Naive thymus-derived CD4-positive, alpha-beta T cell (primary cell): Measurements from ENCODE around the gene GNPAT. TPM values are rescaled to one million over a fixed set of nuclear protein-coding genes. Genes with fewer than 3 reads are reported as not detected.

Experiments used
- ATAC-seq: fragments of 150-1000 bp; cut with Tn5 transposase; 2 replicates; pipeline ENCODE4 v1.10.0; 2021; ENCODE audit warnings: mild to moderate bottlenecking, moderate library complexity
- CTCF ChIA-PET: fragments of 350-600 bp; sonication (Branson Sonifier 250); formaldehyde crosslinking; loops from one replicate; lab custom pipeline; 2021; ENCODE audit warnings: antibody characterized with exemption; lab: Charles Lee
- POLR2A ChIA-PET: fragments of 350-600 bp; sonication (Branson Sonifier 250); formaldehyde crosslinking; loops from one replicate; lab custom pipeline; 2021; ENCODE audit warnings: antibody characterized with exemption, inconsistent platforms; lab: Charles Lee
- DNase-seq, 9 donors: peaks; one replicate each; pipeline versions ENCODE4 v3.0.0 to v3.0.0-alpha.2; 2020 to 2022; ENCODE audit warnings: mixed read lengths in 1 of 9
- H3K27ac ChIP-seq: one replicate; pipeline ENCODE4 v1.7.0; 2013; ENCODE audit warnings: mild to moderate bottlenecking, low read depth, low read length, moderate library complexity
- H3K27me3 ChIP-seq, 2 donors: one replicate each; pipeline ENCODE4 v1.7.0; 2013; ENCODE audit warnings: low read length in 2 of 2, mild to moderate bottlenecking in 2 of 2, moderate library complexity in 2 of 2; ENCODE audit not compliant: control insufficient read depth in 2 of 2, insufficient read depth in 2 of 2
- H3K36me3 ChIP-seq, 3 experiments: 1 replicate in 2 of 3; 2 replicates in 1 of 3; pipeline ENCODE4 v1.7.0; 2013; ENCODE audit warnings: low read length in 3 of 3, mild to moderate bottlenecking in 3 of 3, moderate library complexity in 1 of 3; ENCODE audit not compliant: insufficient read depth in 3 of 3, control insufficient read depth in 2 of 3
- H3K4me1 ChIP-seq, 2 donors: one replicate each; pipeline ENCODE4 v1.7.0; 2013; ENCODE audit warnings: low read length in 2 of 2, mild to moderate bottlenecking in 2 of 2, moderate library complexity in 1 of 2; ENCODE audit not compliant: control insufficient read depth in 2 of 2, insufficient read depth in 2 of 2
- H3K4me3 ChIP-seq: 2 replicates; pipeline ENCODE4 v1.7.0; 2013; ENCODE audit warnings: mild to moderate bottlenecking, low read length
- H3K9me3 ChIP-seq, 3 experiments: 1 replicate in 2 of 3; 2 replicates in 1 of 3; pipeline ENCODE4 v1.7.0; 2013; ENCODE audit warnings: low read length in 3 of 3; ENCODE audit not compliant: control insufficient read depth in 2 of 3
- H3K27ac Mint-ChIP-seq, 9 donors: one replicate each; pipeline ENCODE4 v1.8.0; 2020 to 2022; ENCODE audit warnings: mixed read lengths in 9 of 9, mild to moderate bottlenecking in 8 of 9, moderate library complexity in 5 of 9, inconsistent platforms in 2 of 9
- H3K27me3 Mint-ChIP-seq, 5 donors: one replicate each; pipeline ENCODE4 v1.8.0; 2021 to 2022; ENCODE audit warnings: mixed read lengths in 5 of 5, mild to moderate bottlenecking in 1 of 5
- H3K36me3 Mint-ChIP-seq, 5 donors: one replicate each; pipeline ENCODE4 v1.8.0; 2020 to 2022; ENCODE audit warnings: mixed read lengths in 5 of 5, mild to moderate bottlenecking in 3 of 5, inconsistent platforms in 1 of 5
- H3K4me1 Mint-ChIP-seq, 7 donors: one replicate each; pipeline ENCODE4 v1.8.0; 2020 to 2022; ENCODE audit warnings: mixed read lengths in 7 of 7, mild to moderate bottlenecking in 3 of 7, inconsistent platforms in 1 of 7
- H3K4me3 Mint-ChIP-seq, 10 donors: one replicate each; pipeline ENCODE4 v1.8.0; 2020 to 2022; ENCODE audit warnings: mild to moderate bottlenecking in 10 of 10, mixed read lengths in 10 of 10, moderate library complexity in 6 of 10, inconsistent platforms in 2 of 10
- H3K9me3 Mint-ChIP-seq, 11 donors: one replicate each; pipeline ENCODE4 v1.8.0; 2020 to 2022; ENCODE audit warnings: mixed read lengths in 11 of 11, mild to moderate bottlenecking in 4 of 11, inconsistent platforms in 1 of 11, moderate library complexity in 1 of 11
- intact Hi-C, 2 donors: fragments of 100-400 bp; cut with micrococcal nuclease; formaldehyde crosslinking; loops; one replicate each; pipeline ENCODE4 v1.15.1; 2023
- polyA plus RNA-seq, 2 donors: library from polyadenylated mRNA; unstranded; fragments of 300-500 nt; fragmentation: Illumina TruSeq; gene quantifications; one replicate each; pipeline ENCODE4 v1.2.3, GENCODE V29; 2021
- total RNA-seq, 6 experiments: library from RNA in 5 of 6; stranded (reverse) in 5 of 6; gene quantifications; 1 replicate in 5 of 6; 2 replicates in 1 of 6; pipeline ENCODE4 v1.2.3 and lab custom pipeline; 2021 to 2026

The GNPAT gene
- total and polyA plus RNA-seq, 7 experiments from 2014 or later, result 17.3 to 41.0 (median 34.4) TPM

DNA sequence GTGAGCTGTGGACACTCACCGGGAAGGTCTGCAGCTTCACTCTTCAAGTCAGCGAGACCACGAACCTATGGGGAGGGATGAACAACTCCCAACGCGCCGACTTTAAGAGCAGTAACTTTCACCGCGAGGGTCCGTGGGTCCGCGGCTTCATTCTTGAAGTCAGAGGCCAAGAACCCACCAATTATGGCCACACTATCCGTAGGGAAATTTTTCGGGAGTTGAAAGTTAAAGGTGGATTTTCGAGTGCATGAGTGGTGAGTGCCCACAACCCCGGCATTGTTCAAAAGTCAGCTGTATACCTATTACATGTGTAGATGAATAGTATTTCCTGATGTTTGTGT is 77.0 kb downstream of the GNPAT start:
- Histone ChIP-seq H3K4me1 (no peaks in the 10 kb centered on the region), H3K4me3 (no peak overlapping the region), H3K27me3 (no peaks in the 10 kb centered on the region), H3K9me3 (no peaks in the 10 kb centered on the region), H3K27ac (no peak overlapping the region), H3K36me3 (no peaks in the 10 kb centered on the region)
- Mint-ChIP-seq H3K27me3 (no peaks in the 10 kb centered on the region), H3K27ac (no peak overlapping the region), H3K9me3 (no peaks in the 10 kb centered on the region), H3K4me3 (no peak overlapping the region), H3K36me3 (peaks cover 0 to 4% (median 0%) of the 10 kb centered on the region in 5 donors), H3K4me1 (peaks cover 0 to 4% (median 0%) of the 10 kb centered on the region in 7 donors)
- ChIA-PET POLR2A (no interaction called here), CTCF (interaction anchor here (1.3 kb wide), 2 partner anchors 41 to 285 kb away, joined by 4 to 5 read pairs; no protein-coding TSS in a partner anchor)
- intact Hi-C loops, result no loop called here
- DNase-seq, result no peak
- no peak for ATAC-seq

DNA sequence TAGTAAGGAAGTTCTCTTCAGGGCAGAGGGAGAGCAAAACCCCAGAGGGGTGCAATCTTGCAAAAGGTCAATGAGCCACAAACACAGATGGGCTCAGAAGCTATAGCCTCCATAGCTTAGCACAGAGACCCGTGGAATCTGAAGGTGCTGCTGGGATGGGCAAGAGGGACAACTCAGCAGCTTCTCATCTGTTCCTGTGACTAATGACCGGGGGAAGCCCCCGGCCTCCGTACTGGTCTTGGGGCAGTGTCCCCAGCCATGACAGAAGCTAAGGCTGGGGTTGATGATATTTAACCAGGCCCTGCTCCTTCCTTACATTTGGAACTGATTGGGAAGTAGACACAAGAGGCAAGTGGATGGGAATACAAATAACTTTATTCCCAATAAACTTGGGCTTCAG is 77.6 kb downstream of the GNPAT start:
- Histone ChIP-seq H3K4me3 (no peak overlapping the region), H3K27me3 (no peaks in the 10 kb centered on the region), H3K9me3 (no peaks in the 10 kb centered on the region), H3K4me1 (no peaks in the 10 kb centered on the region), H3K36me3 (no peaks in the 10 kb centered on the region), H3K27ac (no peak overlapping the region)
- DNase-seq (no peak), ATAC-seq (no peak)
- CTCF ChIA-PET, result no interaction called here
- POLR2A ChIA-PET, result no interaction called here
- Mint-ChIP-seq H3K27me3 (no peaks in the 10 kb centered on the region), H3K27ac (no peak overlapping the region), H3K36me3 (peaks cover 0 to 4% (median 0%) of the 10 kb centered on the region in 5 donors), H3K4me1 (peaks cover 0 to 4% (median 0%) of the 10 kb centered on the region in 7 donors), H3K9me3 (no peaks in the 10 kb centered on the region), H3K4me3 (no peak overlapping the region)
- intact Hi-C loops, result no loop called here

DNA sequence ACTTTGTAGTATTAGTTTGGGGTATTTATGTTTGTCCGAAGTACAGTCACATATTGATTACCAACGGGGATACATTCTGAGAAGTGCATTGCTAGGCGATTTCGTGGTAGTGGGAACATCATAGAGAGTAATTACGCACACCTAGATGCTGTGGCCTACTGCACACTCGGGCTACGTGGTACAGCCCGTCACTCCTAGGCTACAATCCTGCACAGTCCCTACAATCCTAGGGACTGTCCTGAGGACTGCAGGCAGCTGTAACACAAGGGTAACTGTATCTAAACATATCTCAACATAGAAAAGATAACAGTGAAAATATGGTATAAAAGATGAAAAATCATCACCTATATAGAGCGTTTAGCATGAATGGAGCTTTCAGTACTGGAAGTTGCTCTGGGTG is 78.1 kb downstream of the GNPAT start:
- DNase-seq (no peak), ATAC-seq (no peak)
- no peak overlapping the region for H3K4me3 ChIP-seq
- Mint-ChIP-seq H3K27me3 (peaks cover 0 to 3% (median 0%) of the 10 kb centered on the region in 5 donors), H3K9me3 (no peaks in the 10 kb centered on the region), H3K4me3 (no peak overlapping the region), H3K36me3 (peaks cover 0 to 4% (median 0%) of the 10 kb centered on the region in 5 donors), H3K27ac (peak overlapping the region in 1 of 9 donors; percentile 25), H3K4me1 (peaks cover 0 to 4% (median 0%) of the 10 kb centered on the region in 7 donors)
- no peaks in the 10 kb centered on the region for H3K4me1 ChIP-seq
- H3K27me3 ChIP-seq, result no peaks in the 10 kb centered on the region
- POLR2A ChIA-PET, result no interaction called here
- intact Hi-C loops, result no loop called here
- no peaks in the 10 kb centered on the region for H3K9me3 ChIP-seq
- no peak overlapping the region for H3K27ac ChIP-seq
- CTCF ChIA-PET, result no interaction called here
- no peaks in the 10 kb centered on the region for H3K36me3 ChIP-seq

DNA sequence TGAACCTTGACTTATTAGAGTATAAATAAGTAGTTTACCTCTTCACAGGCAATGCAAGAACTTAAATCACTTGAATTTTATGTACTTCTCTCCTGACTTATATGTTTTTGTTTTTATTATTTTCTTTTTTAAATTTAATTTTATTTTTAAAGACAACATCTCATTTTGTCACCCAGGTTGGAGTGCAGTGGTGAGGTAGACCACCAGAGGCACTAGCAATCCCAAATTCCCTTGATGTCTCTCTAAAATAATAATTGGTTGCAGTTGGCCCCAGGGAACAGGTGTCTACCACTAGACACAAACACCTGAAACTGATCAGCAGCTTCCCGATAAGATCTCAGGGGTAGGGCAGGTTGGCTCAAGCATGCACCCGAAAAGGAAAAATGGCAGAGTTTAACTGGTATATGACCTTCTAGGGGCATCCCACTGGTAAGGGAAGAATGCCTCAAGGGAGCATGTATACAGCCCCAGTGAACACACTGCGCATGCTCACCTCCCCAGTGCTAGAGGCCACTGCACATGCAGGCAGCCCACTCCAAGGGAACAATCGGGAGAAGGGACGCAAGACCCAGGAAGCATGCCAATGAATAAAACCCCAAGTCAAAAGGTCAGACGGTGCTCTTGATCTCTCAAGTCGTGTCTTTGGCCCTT is 82.0 kb downstream of the GNPAT start:
- DNase-seq (no peak), ATAC-seq (no peak)
- H3K4me3 ChIP-seq, result no peak overlapping the region
- intact Hi-C loops, result no loop called here
- Mint-ChIP-seq H3K27me3 (peaks cover 0 to 7% (median 0%) of the 10 kb centered on the region in 5 donors), H3K27ac (no peak overlapping the region), H3K4me1 (no peaks in the 10 kb centered on the region), H3K9me3 (no peaks in the 10 kb centered on the region), H3K4me3 (no peak overlapping the region), H3K36me3 (peaks cover 0 to 4% (median 0%) of the 10 kb centered on the region in 5 donors)
- no peak overlapping the region for H3K27ac ChIP-seq
- CTCF ChIA-PET, result no interaction called here
- H3K36me3 ChIP-seq, result no peaks in the 10 kb centered on the region
- no peaks in the 10 kb centered on the region for H3K4me1 ChIP-seq
- no peaks in the 10 kb centered on the region for H3K9me3 ChIP-seq
- POLR2A ChIA-PET, result no interaction called here
- no peaks in the 10 kb centered on the region for H3K27me3 ChIP-seq

DNA sequence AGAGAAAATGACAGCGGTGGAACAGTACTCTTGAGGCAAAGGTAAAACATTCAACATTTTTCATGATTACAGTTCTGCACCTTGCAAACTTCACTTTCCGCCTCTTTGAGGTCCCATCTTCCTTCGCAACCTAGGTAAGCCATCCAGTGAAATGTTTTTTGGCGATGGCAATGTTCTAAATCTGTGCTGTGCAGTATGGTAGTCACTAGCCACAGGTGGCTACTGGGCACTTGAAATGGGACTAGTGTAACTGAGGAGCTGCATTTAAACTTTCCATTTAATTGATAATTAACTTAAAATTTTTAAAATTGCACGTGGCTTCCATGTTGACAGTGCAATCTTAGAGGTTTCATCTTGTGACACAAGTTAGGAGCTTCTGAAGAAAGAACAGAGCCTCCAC is 83.6 kb downstream of the GNPAT start:
- Histone ChIP-seq H3K27ac (no peak overlapping the region), H3K9me3 (no peaks in the 10 kb centered on the region), H3K4me1 (no peaks in the 10 kb centered on the region), H3K4me3 (no peak overlapping the region), H3K36me3 (no peaks in the 10 kb centered on the region), H3K27me3 (no peaks in the 10 kb centered on the region)
- Mint-ChIP-seq H3K27me3 (peaks cover 0 to 7% (median 0%) of the 10 kb centered on the region in 5 donors), H3K27ac (no peak overlapping the region), H3K9me3 (peaks cover 0 to 4% (median 0%) of the 10 kb centered on the region in 11 donors), H3K36me3 (peaks cover 0 to 8% (median 0%) of the 10 kb centered on the region in 5 donors), H3K4me1 (peaks cover 0 to 7% (median 4%) of the 10 kb centered on the region in 7 donors), H3K4me3 (no peak overlapping the region)
- DNase-seq, result no peak
- CTCF ChIA-PET, result no interaction called here
- intact Hi-C loops, result no loop called here
- no peak for ATAC-seq
- POLR2A ChIA-PET, result interaction anchor here (0.5 kb wide), 1 partner anchor 34 kb away, joined by 6 read pairs; no protein-coding TSS in a partner anchor

DNA sequence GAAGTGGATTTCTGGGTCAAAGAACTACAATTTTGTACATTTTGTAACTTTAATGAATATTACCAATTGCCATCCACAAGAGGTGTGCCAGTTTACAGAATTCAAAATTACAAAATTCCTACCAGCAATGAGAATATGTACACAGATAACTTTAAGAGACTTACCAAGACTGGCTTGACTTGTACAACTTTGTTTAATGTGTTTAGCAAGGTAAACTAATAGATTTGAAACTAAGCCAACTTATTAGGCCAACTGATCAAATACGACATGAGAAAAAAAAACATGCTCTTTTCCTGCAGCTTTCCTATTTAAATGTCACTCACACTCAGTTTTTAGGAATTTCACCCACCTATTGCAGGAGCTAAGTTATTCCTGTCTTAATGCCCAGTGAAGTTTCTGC is 85.2 kb downstream of the GNPAT start:
- H3K36me3 ChIP-seq, result no peaks in the 10 kb centered on the region
- no peak for ATAC-seq

More for the DNA sequence above, 85.2 kb downstream of the GNPAT start:
- Mint-ChIP-seq H3K9me3 (peaks cover 0 to 9% (median 0%) of the 10 kb centered on the region in 11 donors), H3K36me3 (peaks cover 0 to 12% (median 1%) of the 10 kb centered on the region in 5 donors), H3K27me3 (peaks cover 0 to 7% (median 0%) of the 10 kb centered on the region in 5 donors), H3K4me1 (peaks cover 0 to 15% (median 4%) of the 10 kb centered on the region in 7 donors), H3K4me3 (no peak overlapping the region), H3K27ac (no peak overlapping the region)
- Histone ChIP-seq H3K27ac (no peak overlapping the region), H3K4me3 (no peak overlapping the region), H3K4me1 (no peaks in the 10 kb centered on the region), H3K27me3 (no peaks in the 10 kb centered on the region), H3K9me3 (no peaks in the 10 kb centered on the region)
- ChIA-PET POLR2A (no interaction called here), CTCF (no interaction called here)
- intact Hi-C loops, result no loop called here
- DNase-seq, result no peak
